ENCODE data around the gene MTFR1L. TPM values are rescaled to one million over a fixed set of nuclear protein-coding genes. Genes with fewer than 3 reads are reported as not detected.
A peak's percentile ranks its signal among the peaks of the same experiment; 100 is the strongest.

MTFR1L gene
- total RNA-seq, 1 donor from 2014 or later, result 34.6 TPM

DNA sequence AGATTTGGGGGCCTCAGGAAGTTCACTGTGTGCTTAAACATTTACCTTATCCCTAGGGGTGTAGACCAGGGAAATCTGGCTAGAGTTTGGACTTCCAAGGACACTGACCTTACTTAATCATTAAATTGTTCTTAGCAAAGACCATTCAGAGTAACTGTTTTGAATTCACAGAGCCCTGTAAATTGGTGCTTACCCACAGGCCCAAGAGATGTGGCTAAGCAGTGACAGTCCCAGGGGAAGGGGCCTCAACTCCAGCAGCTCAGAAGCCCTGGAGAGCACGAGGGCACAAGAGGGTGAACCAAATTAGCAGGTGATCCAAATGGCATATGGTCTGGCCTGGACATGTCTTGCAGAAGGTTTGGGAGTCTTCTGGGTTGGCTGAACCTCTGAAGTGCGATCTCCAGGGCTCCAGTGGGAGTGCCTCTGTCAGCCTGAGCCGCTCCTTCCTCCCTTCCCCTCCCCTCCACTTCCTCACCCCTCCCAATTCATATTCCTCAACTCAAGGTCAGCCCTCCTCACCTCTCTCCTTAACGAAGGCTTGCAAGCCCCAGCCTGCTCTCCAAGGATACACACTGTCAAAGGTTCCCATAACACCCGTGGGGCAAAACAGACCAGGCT is 51.4 kb downstream of the MTFR1L start:
- Mint-ChIP-seq H3K9me3 (no peaks in the 10 kb centered on the region), H3K4me1 (peaks cover 34% of the 10 kb centered on the region), H3K36me3 (ENCODE audit: low read depth) (no peaks in the 10 kb centered on the region), H3K27ac (no peak overlapping the region), H3K4me3 (no peak overlapping the region), H3K27me3 (no peaks in the 10 kb centered on the region)
- POLR2A ChIA-PET, result no interaction called here
- DNase-seq (no peak), ATAC-seq (ENCODE audit: low read depth) (no peak)
- CTCF ChIA-PET, result no interaction called here
- intact Hi-C loops (cut with micrococcal nuclease), result loop anchor here (10.0 kb wide), 2 partner anchors 364 to 1226 kb away; partner anchors contain the start of genes CEP85 and SRRM1
- TF ChIP-seq CTCF (IDR thresholded peaks at IDR 0.05), result no peak

GRCh38 chr1:25871704-25872494 is 52.1 kb downstream of the MTFR1L start:
- Mint-ChIP-seq H3K9me3 (no peaks in the 10 kb centered on the region), H3K27me3 (no peaks in the 10 kb centered on the region), H3K36me3 (ENCODE audit: low read depth) (no peaks in the 10 kb centered on the region), H3K4me3 (no peak overlapping the region), H3K4me1 (peaks cover 35% of the 10 kb centered on the region), H3K27ac (no peak overlapping the region)
- no peak for TF ChIP-seq CTCF (IDR thresholded peaks at IDR 0.05)
- ChIA-PET CTCF (no interaction called here), POLR2A (no interaction called here)
- no peak for DNase-seq
- intact Hi-C loops (cut with micrococcal nuclease), result loop anchor here (10.0 kb wide), 2 partner anchors 363 to 1227 kb away; partner anchors contain the start of genes CEP85 and SRRM1
- no peak for ATAC-seq (ENCODE audit: low read depth)

DNA sequence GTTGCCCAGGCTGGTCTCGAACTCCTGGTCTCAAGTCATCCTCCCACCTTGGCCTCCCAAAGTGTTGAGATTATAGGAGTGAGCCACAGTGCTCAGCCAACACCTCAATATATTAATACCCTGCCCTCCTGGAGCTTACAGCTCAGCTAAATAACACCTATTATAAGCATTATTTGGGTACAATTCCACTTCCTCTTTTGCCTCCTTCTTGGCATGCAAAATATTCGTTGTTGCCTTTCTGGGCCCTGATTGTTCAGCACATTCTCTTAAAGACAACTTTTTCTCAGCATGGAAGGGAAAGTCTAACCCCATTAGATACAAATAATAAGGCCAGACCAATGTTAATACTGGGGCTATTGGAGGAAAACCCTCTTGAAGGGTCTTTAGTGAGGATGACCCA is 53.0 kb downstream of the MTFR1L start:
- CTCF ChIA-PET, result no interaction called here
- ATAC-seq (ENCODE audit: low read depth), result no peak
- POLR2A ChIA-PET, result no interaction called here
- intact Hi-C loops (cut with micrococcal nuclease), result loop anchor here (10.0 kb wide), 2 partner anchors 362 to 1228 kb away; partner anchors contain the start of genes CEP85 and SRRM1
- no peak for TF ChIP-seq CTCF (IDR thresholded peaks at IDR 0.05)
- no peak for DNase-seq
- Mint-ChIP-seq H3K27me3 (no peaks in the 10 kb centered on the region), H3K9me3 (no peaks in the 10 kb centered on the region), H3K27ac (peak overlapping the region; percentile 21), H3K4me3 (no peak overlapping the region), H3K4me1 (peaks cover 35% of the 10 kb centered on the region), H3K36me3 (ENCODE audit: low read depth) (no peaks in the 10 kb centered on the region)

DNA sequence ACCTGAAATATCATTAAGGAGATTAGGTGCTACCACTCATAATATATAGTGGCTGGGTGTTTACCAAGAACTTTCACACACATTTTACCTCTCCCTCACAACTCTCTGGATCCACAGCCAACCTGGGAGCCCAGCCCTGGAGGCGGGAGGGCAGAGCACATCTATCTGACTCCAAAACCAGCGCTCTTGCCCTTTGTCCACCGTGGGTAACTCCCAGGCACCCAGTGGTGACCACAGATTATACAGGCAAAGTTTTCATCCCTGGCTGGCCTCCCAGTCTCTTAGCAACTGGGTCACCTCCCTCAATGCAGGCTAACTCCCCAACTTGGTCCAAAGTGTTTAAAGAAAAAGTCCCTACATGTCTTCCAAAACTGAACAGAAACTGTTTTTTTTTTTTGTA is 53.4 kb downstream of the MTFR1L start:
- H3K27me3 Mint-ChIP-seq, result no peaks in the 10 kb centered on the region
- ChIA-PET CTCF (no interaction called here), POLR2A (no interaction called here)
- no peak overlapping the region for H3K4me3 Mint-ChIP-seq
- peaks cover 35% of the 10 kb centered on the region for H3K4me1 Mint-ChIP-seq
- peak overlapping the region; percentile 21 for H3K27ac Mint-ChIP-seq
- no peaks in the 10 kb centered on the region for H3K9me3 Mint-ChIP-seq
- TF ChIP-seq CTCF (IDR thresholded peaks at IDR 0.05), result no peak
- intact Hi-C loops (cut with micrococcal nuclease), result loop anchor here (10.0 kb wide), 2 partner anchors 362 to 1228 kb away; partner anchors contain the start of genes CEP85 and SRRM1
- ATAC-seq (ENCODE audit: low read depth) (no peak), DNase-seq (no peak)
- no peaks in the 10 kb centered on the region for H3K36me3 Mint-ChIP-seq (ENCODE audit: low read depth)

DNA sequence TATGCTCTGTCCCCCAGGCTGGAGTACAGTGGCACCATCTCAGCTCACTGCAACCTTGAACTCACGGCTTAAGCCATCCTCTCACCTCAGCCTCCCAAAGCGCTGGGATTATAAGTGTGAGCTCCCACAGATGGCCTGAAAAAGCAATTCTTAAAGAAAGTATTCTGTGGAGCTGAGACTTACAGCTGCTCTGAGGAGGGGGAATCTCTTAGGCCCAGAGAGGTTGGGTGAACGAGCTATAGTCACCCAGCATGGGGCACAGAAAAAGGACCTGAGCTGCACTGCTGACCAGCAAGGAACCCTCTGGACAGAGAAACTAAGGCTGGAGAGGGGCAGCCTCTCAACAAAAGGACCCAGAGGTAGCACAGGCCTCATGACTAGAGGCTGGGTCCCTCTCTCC is 54.5 kb downstream of the MTFR1L start:
- Mint-ChIP-seq H3K4me3 (no peak overlapping the region), H3K27me3 (no peaks in the 10 kb centered on the region), H3K27ac (no peak overlapping the region), H3K4me1 (peaks cover 35% of the 10 kb centered on the region), H3K9me3 (no peaks in the 10 kb centered on the region), H3K36me3 (ENCODE audit: low read depth) (no peaks in the 10 kb centered on the region)
- POLR2A ChIA-PET, result interaction anchor here (0.7 to 1.1 kb wide), 3 partner anchors 21 to 100 kb away, joined by 3 to 12 read pairs (median 5); partner anchors contain the start of gene MTFR1L
- CTCF ChIA-PET, result interaction anchor here (0.8 to 0.9 kb wide), 2 partner anchors 21 to 162 kb away, joined by 3 read pairs; no protein-coding TSS in a partner anchor
- no peak for TF ChIP-seq CTCF (IDR thresholded peaks at IDR 0.05)
- ATAC-seq (ENCODE audit: low read depth) (no peak), DNase-seq (no peak)
- intact Hi-C loops (cut with micrococcal nuclease), result loop anchor here (2.0 to 10.0 kb wide), 4 partner anchors 33 to 1229 kb away; partner anchors contain the start of genes CEP85, SRRM1 and STMN1
